Hepatocyte (in vitro differentiated cells): Measurements from ENCODE around the gene FAM222B. TPM values are rescaled to one million over a fixed set of nuclear protein-coding genes. Genes with fewer than 3 reads are reported as not detected.

ENCODE experiments used
- DNase-seq: peaks from one replicate; pipeline ENCODE4 v3.0.0-alpha.2; 2016; ENCODE audit warnings: low spot score
- H2AFZ ChIP-seq: fragments of 200-600 bp; sonication (generic); 2 replicates; pipeline ENCODE4 v1.6.0; 2016; ENCODE audit warnings: antibody characterized with exemption, mild to moderate bottlenecking
- H3K27ac ChIP-seq: fragments of 200-600 bp; sonication (generic); 2 replicates; pipeline ENCODE4 v1.5.1; 2016; ENCODE audit warnings: mild to moderate bottlenecking
- H3K27me3 ChIP-seq: fragments of 200-600 bp; sonication (generic); 2 replicates; pipeline ENCODE4 v1.6.1; 2016
- H3K36me3 ChIP-seq: fragments of 200-600 bp; sonication (generic); replicated peaks from 2 replicates; pipeline ENCODE4 v1.5.1; 2016; ENCODE audit warnings: low read depth; ENCODE audit not compliant: insufficient read depth
- H3K4me1 ChIP-seq: fragments of 200-600 bp; sonication (generic); 2 replicates; pipeline ENCODE4 v1.5.1; 2016; ENCODE audit warnings: mild to moderate bottlenecking, moderate library complexity; ENCODE audit not compliant: insufficient read depth
- H3K4me2 ChIP-seq: fragments of 200-600 bp; sonication (generic); 2 replicates; pipeline ENCODE4 v1.6.0; 2016
- H3K4me3 ChIP-seq: fragments of 200-600 bp; sonication (generic); 2 replicates; pipeline ENCODE4 v1.5.1; 2016; ENCODE audit warnings: mild to moderate bottlenecking
- H3K79me2 ChIP-seq: fragments of 200-600 bp; sonication (generic); 2 replicates; pipeline ENCODE4 v1.6.0; 2017; ENCODE audit warnings: mild to moderate bottlenecking
- H3K9me2 ChIP-seq: fragments of 200-600 bp; sonication (generic); replicated peaks from 2 replicates; pipeline ENCODE4 v1.6.0; 2017; ENCODE audit warnings: mild to moderate bottlenecking; ENCODE audit not compliant: insufficient read depth
- H3K9me3 ChIP-seq: fragments of 200-600 bp; sonication (generic); 2 replicates; pipeline ENCODE4 v1.5.1; 2016; ENCODE audit warnings: low read depth, mild to moderate bottlenecking
- H4K20me1 ChIP-seq: fragments of 200-600 bp; sonication (generic); 2 replicates; pipeline ENCODE4 v1.6.0; 2016; ENCODE audit warnings: mild to moderate bottlenecking; ENCODE audit not compliant: insufficient read depth, poor library complexity, severe bottlenecking
- CTCF ChIP-seq: fragments of 200-600 bp; sonication (generic); IDR thresholded peaks from 2 replicates; pipeline ENCODE4 v1.5.1; 2016; ENCODE audit warnings: antibody characterized with exemption, mild to moderate bottlenecking; ENCODE audit not compliant: poor library complexity
- EZH2 ChIP-seq: fragments of 200-600 bp; sonication (generic); IDR thresholded peaks from 2 replicates; pipeline ENCODE4 v1.6.1; 2016; ENCODE audit warnings: antibody characterized with exemption, mild to moderate bottlenecking, borderline replicate concordance
- EZH2phosphoT487 ChIP-seq: fragments of 200-600 bp; sonication (generic); IDR thresholded peaks from one replicate; pipeline ENCODE4 v1.6.1; 2018; ENCODE audit warnings: antibody characterized with exemption, mild to moderate bottlenecking, low read depth, moderate library complexity; ENCODE audit not compliant: unreplicated experiment, severe bottlenecking
- WGBS: methylation state at CpG from one replicate; pipeline ENCODE4 v1.1.6; 2016; ENCODE audit warnings: low lambda C conversion rate; ENCODE audit errors: missing lambda C conversion rate; 5-methylcytosine and 5-hydroxymethylcytosine counted together
- polyA plus RNA-seq: library from polyadenylated mRNA; unstranded; fragments of >200 nt; fragmentation: Nextera tagmentation; extraction: Ambion mirVana; gene quantifications from 2 replicates; pipeline ENCODE4 v1.2.1, GENCODE V29; 2016
- total RNA-seq: library from RNA; depleted of rRNA; stranded (reverse); fragments of >200 nt; gene quantifications from 2 replicates; pipeline ENCODE4 v1.2.3, GENCODE V29; 2014

Gene FAM222B
- total and polyA plus RNA-seq, 2 experiments from 2014 or later = 7.9 to 36.0 TPM

DNA sequence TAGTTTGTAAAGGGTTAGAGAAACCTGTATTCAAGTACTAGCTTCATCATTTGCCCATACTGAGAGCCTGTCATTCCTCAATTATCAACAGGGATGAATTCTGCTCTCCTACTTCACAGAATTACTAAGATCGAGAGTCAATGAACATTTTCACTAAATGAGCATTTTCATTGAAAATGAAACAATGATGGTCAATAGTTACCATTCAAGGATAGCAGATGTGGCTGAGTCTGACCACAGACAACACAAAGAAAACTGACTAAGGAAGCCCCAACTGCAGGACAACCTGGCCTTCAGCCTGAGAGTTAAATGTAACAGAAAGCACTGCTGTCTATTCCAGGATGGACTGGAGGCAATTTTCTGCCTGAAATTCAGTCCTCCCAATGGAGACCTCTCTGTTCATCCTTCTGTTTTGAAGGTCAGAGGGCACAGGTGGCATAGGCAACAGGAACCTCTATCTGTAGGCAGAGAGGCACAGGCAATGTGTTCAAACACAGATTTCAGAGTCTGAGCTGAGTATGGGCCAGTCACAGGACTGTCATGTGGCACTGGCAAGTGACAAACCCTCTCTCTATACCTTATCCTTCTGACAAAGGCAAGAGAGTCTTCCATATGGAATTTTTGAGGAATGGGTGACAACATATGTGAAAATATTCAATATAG, 79.3 kb downstream of the FAM222B start:
- no peaks in the 10 kb centered on the region for H3K9me3 ChIP-seq
- H3K79me2 ChIP-seq = peaks cover 25% of the 10 kb centered on the region
- H3K4me1 ChIP-seq = no peaks in the 10 kb centered on the region
- no peaks in the 10 kb centered on the region for H3K9me2 ChIP-seq
- TF ChIP-seq EZH2 = no peak
- no peak for TF ChIP-seq EZH2phosphoT487
- TF ChIP-seq CTCF = no peak
- no peak for DNase-seq
- H3K4me3 ChIP-seq = no peak overlapping the region
- 93% methylated on average over 1 of the region's 1 CpG for WGBS
- no peaks in the 10 kb centered on the region for H3K27me3 ChIP-seq
- no peak overlapping the region for H3K27ac ChIP-seq
- H3K36me3 ChIP-seq = no peaks in the 10 kb centered on the region
- peaks cover 4% of the 10 kb centered on the region for H4K20me1 ChIP-seq
- H2AFZ ChIP-seq = no peak overlapping the region
- H3K4me2 ChIP-seq = no peak overlapping the region

DNA sequence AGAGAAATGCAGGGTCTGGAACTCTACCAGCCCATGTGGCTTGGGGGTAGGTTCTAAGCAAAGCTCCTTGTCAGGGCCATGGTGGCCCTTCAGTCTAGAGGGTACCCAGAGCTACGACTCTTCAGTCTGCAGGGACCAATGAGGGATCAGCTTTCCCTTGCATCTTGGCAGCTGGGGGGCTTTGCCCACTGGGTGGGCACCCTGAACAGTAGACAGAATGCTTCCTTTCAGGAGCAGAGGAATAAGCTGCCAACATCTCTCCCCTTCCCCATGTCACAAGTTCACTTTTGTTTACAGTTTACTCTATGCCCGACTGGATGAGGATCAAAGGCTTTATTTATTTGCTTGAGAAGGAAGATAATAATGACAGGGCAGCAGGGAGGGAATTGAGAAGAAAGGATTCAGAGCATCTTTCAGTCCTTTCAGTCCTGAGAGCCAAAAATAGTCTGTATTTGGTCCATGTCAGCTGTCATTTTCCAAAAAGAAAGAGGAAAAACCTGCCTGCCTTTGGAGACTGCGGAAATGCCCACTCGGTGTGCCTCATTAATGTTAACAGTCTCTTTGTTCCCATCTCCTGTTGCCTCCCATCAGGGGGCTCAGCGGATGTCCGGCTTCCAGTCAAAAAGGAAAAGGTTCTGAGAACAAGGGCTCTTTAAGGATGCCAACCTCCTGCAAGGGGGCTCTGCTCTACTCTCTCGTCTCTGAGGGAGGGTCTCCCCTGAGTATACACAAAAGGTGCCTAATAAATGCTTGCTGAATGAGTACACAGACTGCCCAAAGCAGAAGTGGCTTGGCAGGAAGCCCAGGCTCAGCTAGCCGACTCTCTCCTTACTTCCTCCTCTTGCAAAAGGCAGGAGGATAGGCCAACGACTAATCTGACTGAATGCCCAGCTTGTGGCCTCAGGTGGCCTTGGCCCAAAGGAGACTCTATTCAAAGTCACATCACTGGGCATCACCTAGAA, 81.7 kb downstream of the FAM222B start:
- H2AFZ ChIP-seq = no peak overlapping the region
- no peaks in the 10 kb centered on the region for H3K36me3 ChIP-seq
- DNase-seq = no peak
- no peaks in the 10 kb centered on the region for H3K4me1 ChIP-seq
- no peak overlapping the region for H3K27ac ChIP-seq
- no peak overlapping the region for H3K4me2 ChIP-seq
- WGBS = 58% methylated on average over 9 of the region's 9 CpGs
- no peaks in the 10 kb centered on the region for H3K9me2 ChIP-seq
- TF ChIP-seq EZH2phosphoT487 (no peak), EZH2 (no peak), CTCF (no peak)
- H3K9me3 ChIP-seq = no peaks in the 10 kb centered on the region
- peaks cover 23% of the 10 kb centered on the region for H3K79me2 ChIP-seq
- no peak overlapping the region for H3K4me3 ChIP-seq
- H4K20me1 ChIP-seq = peaks cover 4% of the 10 kb centered on the region
- no peaks in the 10 kb centered on the region for H3K27me3 ChIP-seq

DNA sequence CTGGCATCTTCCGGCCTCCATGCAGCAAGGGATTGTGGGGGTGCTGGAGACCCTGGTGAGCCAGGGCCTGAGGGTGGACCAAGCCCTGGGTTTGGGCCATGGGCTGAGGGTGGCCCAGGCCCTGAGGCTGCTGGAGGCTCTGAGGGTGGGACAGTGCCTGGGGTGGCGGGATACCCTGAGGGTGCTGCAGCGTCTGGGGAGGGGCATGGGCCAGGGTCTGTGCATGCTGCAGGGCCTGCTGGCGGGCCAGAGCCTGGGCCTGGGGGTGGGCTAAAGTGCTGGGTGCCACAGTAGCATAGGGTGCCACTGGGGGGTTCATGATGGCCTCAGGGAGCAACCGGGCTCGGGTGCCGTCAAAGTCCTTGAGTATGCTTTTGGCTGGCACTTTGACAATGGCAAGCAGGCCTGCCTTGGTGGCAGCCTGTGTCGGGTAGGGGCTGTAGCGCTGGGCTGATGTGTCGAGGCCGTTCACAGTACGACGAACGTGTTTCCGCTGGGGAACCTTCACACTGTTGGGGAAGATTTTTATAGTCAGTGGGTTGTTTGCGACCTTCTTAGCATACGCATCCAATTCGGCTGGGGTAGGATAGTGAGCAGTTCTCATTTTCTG, 83.2 kb downstream of the FAM222B start:
- no peak overlapping the region for H3K27ac ChIP-seq
- H3K4me2 ChIP-seq = no peak overlapping the region
- no peak overlapping the region for H2AFZ ChIP-seq
- no peaks in the 10 kb centered on the region for H3K9me3 ChIP-seq
- no peaks in the 10 kb centered on the region for H3K27me3 ChIP-seq
- no peaks in the 10 kb centered on the region for H3K36me3 ChIP-seq
- peaks cover 23% of the 10 kb centered on the region for H3K79me2 ChIP-seq
- H3K4me1 ChIP-seq = no peaks in the 10 kb centered on the region
- no peak for DNase-seq
- 97% methylated on average over 18 of the region's 18 CpGs for WGBS
- TF ChIP-seq EZH2 = no peak
- no peak for TF ChIP-seq CTCF
- no peak for TF ChIP-seq EZH2phosphoT487
- H3K9me2 ChIP-seq = no peaks in the 10 kb centered on the region
- H3K4me3 ChIP-seq = no peak overlapping the region
- peaks cover 4% of the 10 kb centered on the region for H4K20me1 ChIP-seq
